HepG2 (cell line): ENCODE data around the gene ZNF726. TPM values are rescaled to one million over a fixed set of nuclear protein-coding genes. Genes with fewer than 3 reads are reported as not detected.
A peak's percentile ranks its signal among the peaks of the same experiment; 100 is the strongest.

Source experiments
- ATAC-seq: fragments of 200-7000 bp; cut with Tn5 transposase; 3 replicates; pipeline ENCODE4 v1.9.1; 2020; ENCODE audit warnings: mild to moderate bottlenecking, moderate library complexity
- Bru-seq: library from RNA; stranded (reverse); fragments of 400-500 nt; gene quantifications from one replicate; lab custom pipeline; 2021; lab: Mats Ljungman, UMichigan
- BruChase-seq, 2 experiments: library from RNA; stranded (reverse); fragments of 400-500 nt; gene quantifications; one replicate each; lab custom pipeline; 2021; lab: Mats Ljungman, UMichigan
- BruUV-seq: library from RNA; stranded (reverse); fragments of 400-500 nt; replicated peaks from 2 replicates; lab custom pipeline; 2021; lab: Mats Ljungman, UMichigan
- CTCF ChIA-PET: fragments of 300-600 bp; formaldehyde crosslinking; extraction: SDS; loops from one replicate; lab custom pipeline; 2021; ENCODE audit warnings: low total read pairs, inconsistent platforms, low intra/inter-chr PET ratio; lab: Yijun Ruan, JAX
- POLR2A ChIA-PET: fragments of 350-600 bp; sonication (Branson Sonifier 250); formaldehyde crosslinking; loops from one replicate; lab custom pipeline; 2020; ENCODE audit warnings: antibody characterized with exemption, inconsistent platforms; lab: Yijun Ruan, JAX
- DNase-seq: peaks from one replicate; pipeline ENCODE4 v3.0.0-alpha.2; 2015; ENCODE audit warnings: low spot score
- FAIRE-seq: peaks from 3 replicates; lab custom pipeline; 2011; peaks lifted over from hg19 to GRCh38; lab: Jason Lieb, UNC
- H2AFZ ChIP-seq: one replicate; pipeline ENCODE4 v1.6.1; 2011; ENCODE audit warnings: low read length, inconsistent platforms
- H3K27ac ChIP-seq: fragments of 300-600 bp; 3 replicates; pipeline ENCODE4 v1.8.0; 2011; ENCODE audit warnings: mixed run types, mild to moderate bottlenecking, mixed read lengths, low read length, inconsistent platforms; ENCODE audit not compliant: insufficient read depth; ENCODE audit errors: extremely low read length
- H3K27me3 ChIP-seq, 2 experiments: fragments of 200-600 bp in 1 of 2; 2 replicates in 1 of 2; 3 replicates in 1 of 2; pipeline versions ENCODE4 v1.6.0 to v1.8.0; 2011; ENCODE audit warnings: low read length in 2 of 2, mild to moderate bottlenecking in 2 of 2, moderate library complexity in 2 of 2, inconsistent platforms in 1 of 2; ENCODE audit not compliant: insufficient read depth in 2 of 2, control insufficient read depth in 1 of 2
- H3K36me3 ChIP-seq, 2 experiments: fragments of 200-600 bp in 1 of 2; replicated peaks in 1 of 2; 2 replicates in 1 of 2; 3 replicates in 1 of 2; pipeline versions ENCODE4 v1.5.1 to v1.8.0; 2011; ENCODE audit warnings: low read length in 2 of 2, inconsistent platforms in 1 of 2; ENCODE audit not compliant: insufficient read depth in 2 of 2, control insufficient read depth in 1 of 2
- H3K4me1 ChIP-seq: 2 replicates; pipeline ENCODE4 v1.5.1; 2012; ENCODE audit warnings: low read length, inconsistent platforms; ENCODE audit not compliant: insufficient read depth
- H3K4me2 ChIP-seq: 2 replicates; pipeline ENCODE4 v1.6.0; 2011; ENCODE audit warnings: low read depth, low read length, inconsistent platforms
- H3K4me3 ChIP-seq, 3 experiments: fragments of 200-600 bp in 1 of 3; sonication (generic), shearing (Covaris generic) in 1 of 3; replicated peaks in 1 of 3; 2 replicates each; pipeline ENCODE4 v1.5.1; 2011 to 2016; ENCODE audit warnings: low read length in 3 of 3, inconsistent platforms in 2 of 3, low read depth in 2 of 3, mild to moderate bottlenecking in 2 of 3, control low read depth in 1 of 3, mixed read lengths in 1 of 3; ENCODE audit not compliant: insufficient read depth in 1 of 3
- H3K79me2 ChIP-seq: one replicate; pipeline ENCODE4 v1.6.1; 2011; ENCODE audit warnings: low read length, inconsistent platforms; ENCODE audit not compliant: insufficient read depth
- H3K9ac ChIP-seq: 2 replicates; pipeline ENCODE4 v1.6.0; 2011; ENCODE audit warnings: mild to moderate bottlenecking, low read depth, low read length, inconsistent platforms; ENCODE audit not compliant: insufficient read depth
- H3K9me3 ChIP-seq: 2 replicates; pipeline ENCODE4 v1.5.1; 2012; ENCODE audit warnings: mild to moderate bottlenecking, low read length
- H4K20me1 ChIP-seq: 2 replicates; pipeline ENCODE4 v1.6.0; 2011; ENCODE audit warnings: inconsistent platforms, mild to moderate bottlenecking, low read length, moderate library complexity; ENCODE audit not compliant: insufficient read depth
- KDM5B ChIP-seq: sonication (generic); formaldehyde crosslinking; IDR thresholded peaks from 2 replicates; pipeline ENCODE4 v1.4.0; 2020; ENCODE audit warnings: missing genetic modification reagents, mild to moderate bottlenecking, borderline replicate concordance
- KLF11 ChIP-seq: IDR thresholded peaks from 2 replicates; pipeline ENCODE4 v1.6.1; 2016; ENCODE audit warnings: missing compliant biosample characterization
- MATR3 ChIP-seq: sonication (generic); formaldehyde crosslinking; IDR thresholded peaks from 2 replicates; pipeline ENCODE4 v1.4.0; 2020; ENCODE audit warnings: missing genetic modification reagents
- MXD3 ChIP-seq: IDR thresholded peaks from 2 replicates; pipeline ENCODE4 v1.6.1; 2016; ENCODE audit warnings: mild to moderate bottlenecking, missing biosample characterization, missing genetic modification reagents
- PAX8 ChIP-seq: sonication (generic); formaldehyde crosslinking; IDR thresholded peaks from 2 replicates; pipeline ENCODE4 v1.8.0; 2022; ENCODE audit warnings: mild to moderate bottlenecking, missing genetic modification reagents, borderline replicate concordance
- REPIN1 ChIP-seq: sonication (generic); formaldehyde crosslinking; IDR thresholded peaks from 2 replicates; pipeline ENCODE4 v1.8.0; 2022; ENCODE audit warnings: missing genetic modification reagents, low read depth, mild to moderate bottlenecking, borderline replicate concordance
- RFX1 ChIP-seq: fragments of 450-650 bp; IDR thresholded peaks from 2 replicates; pipeline ENCODE4 v1.6.1; 2017
- TIGD3 ChIP-seq: sonication (generic); formaldehyde crosslinking; IDR thresholded peaks from 2 replicates; pipeline ENCODE4 v1.5.1; 2020; ENCODE audit warnings: mild to moderate bottlenecking, missing genetic modification reagents, borderline replicate concordance
- ZNF674 ChIP-seq: sonication (generic); formaldehyde crosslinking; IDR thresholded peaks from 2 replicates; pipeline ENCODE4 v1.5.0; 2020; ENCODE audit warnings: low read depth, mild to moderate bottlenecking, missing genetic modification reagents
- WGBS: methylation state at CpG from one replicate; pipeline ENCODE4 v1.1.6; 2017; ENCODE audit warnings: low lambda C conversion rate; 5-methylcytosine and 5-hydroxymethylcytosine counted together
- in situ Hi-C: cut with HindIII; loops from 2 replicates; pipeline ENCODE4 v1.10.0; 2017; ENCODE audit warnings: low pct_unique_long_range_greater_than_20kb; ENCODE audit not compliant: extremely low pct_ligation_motif_present
- intact Hi-C: fragments of 100-400 bp; cut with micrococcal nuclease; formaldehyde crosslinking; loops from one replicate; pipeline ENCODE4 v1.10.0; 2022; ENCODE audit not compliant: unreplicated experiment
- long read RNA-seq, 2 experiments: library from RNA in 1 of 2; library from polyadenylated mRNA in 1 of 2; stranded (forward) in 1 of 2; unstranded in 1 of 2; transcript quantifications; one replicate each; pipeline ENCODE4 v2.0.0, GENCODE V29; 2019 to 2022
- polyA minus RNA-seq, 3 experiments: library from RNA; depleted of rRNA, polyadenylated mRNA; stranded (reverse); fragments of >200 nt; gene quantifications; 2 replicates each; pipeline ENCODE4 v1.2.3, GENCODE V29; 2011; ENCODE audit warnings: low replicate concordance in 1 of 3
- polyA plus RNA-seq, 8 experiments: library from polyadenylated mRNA; depleted of rRNA in 3 of 8; stranded (reverse) in 7 of 8; unstranded in 1 of 8; fragments of >200 nt; fragmentation: Illumina TruSeq in 4 of 8; extraction: Trizol in 4 of 8; gene quantifications; 2 replicates each; pipeline versions ENCODE4 v1.2.1 to v1.2.3, GENCODE V29; 2011 to 2016; ENCODE audit warnings: low read depth in 4 of 8, missing spikeins in 1 of 8, mixed read lengths in 1 of 8; ENCODE audit not compliant: insufficient read depth in 1 of 8
- total RNA-seq, 5 experiments: library from RNA; depleted of rRNA; stranded (reverse); fragments of >200 nt; fragmentation: Illumina TruSeq; extraction: Trizol; gene quantifications; 2 replicates each; pipeline ENCODE4 v1.2.3, GENCODE V29; 2016; ENCODE audit warnings: low read depth in 1 of 5

ZNF726 gene
- total RNA-seq (2016; rRNA removed; fragmentation: Illumina TruSeq; extraction: Trizol) = not detected in 2 replicates
- total RNA-seq (2016; cell fraction: cytosol; rRNA removed; fragmentation: Illumina TruSeq; extraction: Trizol; ENCODE audit: low read depth) = not detected in 2 replicates
- total RNA-seq (2016; cell fraction: insoluble cytoplasmic fraction; rRNA removed; fragmentation: Illumina TruSeq; extraction: Trizol) = not detected in 2 replicates
- not detected in 2 replicates for total RNA-seq (2016; cell fraction: membrane; rRNA removed; fragmentation: Illumina TruSeq; extraction: Trizol)
- total RNA-seq (2016; cell fraction: nucleus; rRNA removed; fragmentation: Illumina TruSeq; extraction: Trizol) = not detected in 2 replicates
- not detected in 2 replicates for polyA plus RNA-seq (2011; rRNA removed)
- polyA plus RNA-seq (2011; cell fraction: cytosol; rRNA removed) = not detected in 2 replicates
- not detected in 2 replicates for polyA plus RNA-seq (2011; cell fraction: nucleus; rRNA removed)
- polyA plus RNA-seq (2012) = not detected in 2 replicates
- not detected in 2 replicates for polyA plus RNA-seq (2016; cell fraction: cytosol; fragmentation: Illumina TruSeq; extraction: Trizol; ENCODE audit: low read depth)
- polyA plus RNA-seq (2016; cell fraction: insoluble cytoplasmic fraction; fragmentation: Illumina TruSeq; extraction: Trizol; ENCODE audit: low read depth) = not detected in 2 replicates
- polyA plus RNA-seq (2016; cell fraction: membrane; fragmentation: Illumina TruSeq; extraction: Trizol; ENCODE audit: low read depth) = not detected in 2 replicates
- polyA plus RNA-seq (2016; cell fraction: nucleus; fragmentation: Illumina TruSeq; extraction: Trizol; ENCODE audit: insufficient read depth, low read depth) = not detected in 2 replicates
- not detected in 2 replicates for polyA minus RNA-seq (2011; rRNA and poly(A)+ RNA removed; ENCODE audit: low replicate concordance)
- not detected in 2 replicates for polyA minus RNA-seq (2011; cell fraction: cytosol; rRNA and poly(A)+ RNA removed)
- polyA minus RNA-seq (2011; cell fraction: nucleus; rRNA and poly(A)+ RNA removed) = not detected in 2 replicates
- Bru-seq, nascent RNA = percentile 3 among the genes with signal in this experiment
- BruChase-seq, experiment 1, labeled RNA remaining after a 6-hour chase = percentile 7 among the genes with signal in this experiment
- BruChase-seq, experiment 2, labeled RNA remaining after a 2-hour chase = percentile 10 among the genes with signal in this experiment
- long read RNA-seq, experiment 1 = 0 reads
- long read RNA-seq, experiment 2 = 0 reads

- no peak within 1 kb of the TSS for H3K4me3 ChIP-seq
- FAIRE-seq = no peak
- no peak within 1 kb of the TSS for H3K9ac ChIP-seq
- H3K27ac ChIP-seq = no peak within 1 kb of the TSS
- ATAC-seq = no peak
- ChIA-PET CTCF (no interaction called here), POLR2A (no interaction called here)
- no peaks in the 10 kb centered on the region for H4K20me1 ChIP-seq
- H3K9me3 ChIP-seq = peaks cover 90% of the 10 kb centered on the region
- BruUV-seq = no TSS peak
- no peaks in the 10 kb centered on the region for H3K79me2 ChIP-seq
- no peaks in the 10 kb centered on the region for H3K27me3 ChIP-seq
- no peak within 1 kb of the TSS for H3K4me2 ChIP-seq
- in situ Hi-C loops = no loop called here
- H3K4me1 ChIP-seq = no peaks in the 10 kb centered on the region
- no peaks in the 10 kb centered on the region for H3K36me3 ChIP-seq
- no peak within 1 kb of the TSS for H2AFZ ChIP-seq
- intact Hi-C loops = no loop called here
- 67% methylated on average over 21 of the region's 44 CpGs for WGBS
- no peak for DNase-seq
- TF ChIP-seq REPIN1 (CRISPR knock-in tag) (no peak), MXD3 (CRISPR knock-in tag) (no peak), TIGD3 (CRISPR knock-in tag) (no peak), KLF11 (CRISPR knock-in tag) (no peak), MATR3 (CRISPR knock-in tag) (no peak), ZNF674 (CRISPR knock-in tag) (no peak), PAX8 (CRISPR knock-in tag) (no peak), RFX1 (no peak), KDM5B (CRISPR knock-in tag) (no peak)
These were observed at the start of gene ZNF726 for GRCh38 chr19:23914402-23915286. ZNF726 (plus strand) TSS chr19:23914886; CDS start chr19:23914995, 109 bp downstream.
